Raji (cell line): ENCODE measurements around the gene MCM10.

Experiments
- POLR2A ChIP-seq: IDR thresholded peaks from 2 replicates; pipeline ENCODE4 v1.6.1; 2011; ENCODE audit warnings: low read depth, low read length, control low read depth; ENCODE audit not compliant: insufficient read depth

MCM10 gene

DNA sequence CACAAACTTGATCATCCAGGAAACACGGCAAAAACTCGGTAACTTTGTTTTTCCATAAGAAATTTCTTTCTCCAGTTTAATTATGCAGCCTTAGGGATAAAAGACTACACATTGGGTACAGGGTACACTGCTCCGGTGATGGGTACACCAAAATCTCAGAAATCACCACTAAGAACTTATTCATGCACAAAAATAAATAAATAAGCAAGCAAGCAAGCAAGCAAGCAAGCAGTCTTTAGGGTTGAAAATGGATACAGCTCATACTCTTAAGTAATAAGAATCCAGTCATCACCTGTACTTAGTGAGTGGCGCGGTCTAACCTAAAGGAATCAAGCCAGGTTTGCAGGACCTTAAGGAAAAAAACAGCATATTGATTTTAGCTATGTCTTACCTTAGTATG, 30.0 kb downstream of the MCM10 start:
- no peak for TF ChIP-seq POLR2A

DNA sequence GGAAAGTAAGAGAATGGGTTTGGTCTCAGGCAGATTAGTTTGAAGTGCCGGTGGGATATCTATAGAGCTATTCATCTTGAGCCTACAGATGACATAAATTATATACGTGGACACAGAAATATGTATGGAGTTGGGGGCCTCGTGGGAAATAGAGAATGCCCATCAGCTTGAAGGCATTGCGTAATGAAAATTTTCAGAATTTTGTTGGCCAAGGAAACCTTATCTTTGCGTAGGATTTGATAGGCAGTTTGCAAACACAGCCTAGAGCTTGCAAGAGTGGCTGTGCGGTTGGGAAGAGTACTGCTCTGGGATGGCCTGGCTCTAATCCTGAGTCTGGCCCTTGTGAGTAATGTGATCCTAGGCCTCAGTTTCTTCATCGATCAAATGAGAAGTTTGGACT, 32.3 kb downstream of the MCM10 start:
- no peak for TF ChIP-seq POLR2A

DNA sequence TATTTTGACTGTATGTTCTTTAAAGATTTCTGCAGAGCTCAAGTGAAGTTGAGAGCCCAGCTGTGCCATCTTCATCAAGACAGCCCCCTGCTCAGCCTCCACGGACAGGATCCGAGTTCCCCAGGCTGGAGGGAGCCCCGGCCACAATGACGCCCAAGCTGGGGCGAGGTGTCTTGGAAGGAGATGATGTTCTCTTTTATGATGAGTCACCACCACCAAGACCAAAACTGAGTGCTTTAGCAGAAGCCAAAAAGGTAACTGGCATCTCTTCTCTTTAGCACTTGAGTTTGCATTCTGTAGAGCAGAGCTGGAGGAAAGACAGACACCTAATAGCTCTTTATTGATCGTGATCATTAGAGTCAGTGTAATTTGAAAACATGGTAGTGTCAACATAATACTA, 33.7 kb downstream of the MCM10 start:
- no peak for TF ChIP-seq POLR2A

DNA sequence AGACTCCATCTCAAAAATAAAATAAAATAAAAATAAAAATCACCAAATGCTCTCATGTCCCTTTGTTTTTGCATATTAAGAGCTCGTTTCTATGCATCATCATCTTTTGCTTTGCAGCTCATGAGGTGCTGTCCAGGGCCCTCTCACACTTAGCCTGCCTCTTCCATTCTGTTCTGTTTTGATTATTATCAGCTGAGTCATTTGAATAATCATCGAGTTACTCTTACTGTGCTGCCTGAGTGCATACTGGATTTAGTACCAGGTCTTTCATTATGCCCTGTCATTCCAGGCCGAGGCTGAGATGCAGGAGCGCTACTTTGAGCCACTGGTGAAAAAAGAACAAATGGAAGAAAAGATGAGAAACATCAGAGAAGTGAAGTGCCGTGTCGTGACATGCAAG, 39.8 kb downstream of the MCM10 start:
- TF ChIP-seq POLR2A, result no peak

DNA sequence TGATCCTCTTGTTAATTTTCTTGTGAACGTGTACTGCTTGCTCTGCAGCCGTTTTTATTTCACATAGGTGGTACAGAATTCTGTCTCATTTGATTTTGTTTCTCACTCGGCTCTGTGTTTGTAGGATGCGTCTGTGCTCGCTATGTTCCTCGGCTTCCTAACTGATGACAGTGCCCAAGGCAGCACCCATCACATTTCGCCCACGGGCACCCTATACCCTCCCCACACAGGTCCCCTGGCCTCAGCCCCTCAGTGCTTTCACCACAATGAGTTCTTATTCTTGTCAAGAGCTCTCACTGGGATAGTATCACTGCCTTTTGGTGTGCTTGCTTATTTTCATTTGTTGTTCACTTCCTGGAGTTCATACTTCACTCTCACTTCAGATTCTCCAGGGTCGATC, 44.7 kb downstream of the MCM10 start:
- no peak for TF ChIP-seq POLR2A

DNA sequence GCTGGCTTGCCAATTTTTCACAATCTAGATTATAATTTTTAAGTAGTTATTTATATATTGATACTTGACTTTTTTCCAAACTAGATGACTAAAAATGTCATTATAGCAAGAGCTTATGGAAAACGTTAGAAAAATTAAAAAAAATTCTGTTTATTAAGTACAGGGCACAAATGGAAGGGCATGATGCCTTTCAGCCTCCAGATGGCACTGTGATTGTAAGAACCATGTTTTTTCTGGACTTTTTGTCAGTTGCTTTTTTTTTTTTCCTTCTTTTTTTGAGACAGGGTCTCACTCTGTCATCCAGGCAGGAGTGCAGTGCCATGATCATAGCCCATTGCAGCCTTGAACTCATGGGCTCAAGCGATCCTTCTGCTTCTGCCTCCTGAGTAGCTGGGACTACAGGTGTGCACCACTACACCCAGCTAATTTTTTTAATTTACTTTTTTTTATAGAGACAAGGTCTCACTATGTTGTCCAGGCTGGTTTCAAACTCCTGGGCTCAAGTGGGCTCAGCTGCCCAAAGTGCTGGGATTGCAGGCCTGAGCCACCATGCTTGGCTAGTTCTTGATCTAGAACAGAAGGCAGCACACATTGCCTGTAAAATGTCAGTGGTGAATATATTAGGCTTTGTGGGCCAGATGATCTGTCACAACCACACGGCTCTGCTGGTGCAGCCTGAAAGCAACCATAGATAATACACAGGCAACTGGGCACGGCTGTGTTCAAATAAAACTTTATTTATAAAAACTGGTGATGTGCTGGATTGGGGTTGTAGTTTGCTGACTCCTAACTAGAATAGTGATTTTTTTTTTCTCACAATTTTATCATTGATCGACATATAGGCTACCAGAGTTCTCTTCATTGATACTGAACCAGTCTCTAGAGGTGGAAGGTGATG, 45.4 kb downstream of the MCM10 start:
- no peak for TF ChIP-seq POLR2A

DNA sequence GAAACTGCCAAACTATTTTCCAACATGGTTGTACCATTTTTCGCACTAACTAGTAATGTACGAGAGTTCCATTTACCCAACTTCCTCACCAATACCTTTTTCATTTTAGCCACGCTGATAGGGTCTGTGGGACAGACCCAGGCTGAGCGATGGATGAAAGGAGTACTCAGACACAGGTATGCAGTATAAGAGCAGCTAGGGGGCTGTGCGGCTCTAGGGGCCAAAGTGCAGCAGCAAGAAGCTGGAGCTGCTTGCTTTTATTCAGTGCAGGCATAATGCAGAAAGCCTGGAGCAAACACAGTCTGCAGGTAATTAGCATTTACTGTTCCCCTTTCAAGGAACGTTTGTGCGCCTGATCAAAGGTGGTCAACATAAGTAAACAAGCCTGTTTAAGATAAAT, 51.8 kb downstream of the MCM10 start:
- TF ChIP-seq POLR2A, result no peak

DNA sequence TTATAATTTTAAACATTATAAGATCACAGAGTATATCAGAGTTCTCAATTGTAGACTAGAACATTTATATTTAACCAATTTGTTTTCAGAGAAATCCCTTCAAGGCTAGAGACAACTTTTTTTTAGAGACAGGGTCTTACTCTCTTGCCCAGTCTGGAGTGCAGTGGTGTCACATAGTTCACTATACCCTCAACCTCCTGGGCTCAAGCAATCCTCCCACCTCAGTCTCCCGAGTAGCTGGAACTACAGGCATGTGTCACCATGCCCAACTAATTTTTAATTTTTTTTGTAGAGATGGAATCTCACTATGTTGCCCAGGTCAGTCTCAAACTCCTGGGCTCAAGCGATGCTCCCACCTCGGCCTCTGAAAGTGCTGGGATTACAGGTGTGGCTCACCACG, 57.5 kb downstream of the MCM10 start:
- TF ChIP-seq POLR2A, result no peak

DNA sequence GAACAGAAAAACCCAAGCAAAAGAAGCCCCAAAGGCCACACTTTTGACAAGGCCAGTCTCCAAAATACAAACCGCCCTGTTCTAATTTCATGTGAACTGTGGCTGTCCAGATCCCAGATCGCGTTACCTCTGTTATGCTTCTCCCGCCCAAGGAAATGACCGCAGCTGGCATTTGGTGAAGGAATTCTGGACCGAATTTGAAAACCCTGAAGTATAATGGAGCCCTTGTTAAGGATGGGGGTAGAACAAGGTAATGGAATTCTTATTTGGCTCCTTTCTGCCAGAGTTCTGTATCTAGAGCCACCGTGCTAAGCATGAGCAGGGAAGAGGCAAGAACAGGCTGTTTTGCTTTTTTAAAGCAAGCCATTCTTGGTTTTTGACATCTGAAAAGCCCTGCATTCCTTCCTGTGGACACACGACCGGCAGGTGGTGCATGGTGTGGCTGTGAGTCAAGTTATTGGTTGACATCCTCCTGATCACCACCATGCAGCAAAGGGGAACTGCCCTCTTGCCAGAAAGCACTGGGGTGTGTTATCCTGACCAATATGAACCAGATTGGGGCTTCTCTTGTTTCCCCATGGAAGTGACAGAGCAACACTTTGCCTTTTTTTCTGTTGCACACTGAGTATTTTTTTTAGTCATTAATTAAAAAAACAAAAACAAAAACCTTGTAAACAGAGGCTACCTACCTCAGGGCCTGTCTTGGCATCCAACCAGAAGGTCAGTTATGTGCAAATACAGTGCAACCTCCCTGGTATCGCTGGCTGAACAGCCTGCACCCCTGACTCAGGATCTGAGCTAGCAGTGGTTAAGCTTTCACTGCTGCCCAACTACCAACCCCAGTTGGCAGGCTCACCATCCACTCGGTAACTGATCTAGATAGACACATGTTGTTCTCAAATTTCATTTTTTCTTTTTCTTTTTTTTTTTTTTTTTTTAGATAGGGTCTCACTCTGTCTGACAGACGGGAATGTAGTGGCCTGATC, 58.6 kb downstream of the MCM10 start:
- TF ChIP-seq POLR2A, result no peak

DNA sequence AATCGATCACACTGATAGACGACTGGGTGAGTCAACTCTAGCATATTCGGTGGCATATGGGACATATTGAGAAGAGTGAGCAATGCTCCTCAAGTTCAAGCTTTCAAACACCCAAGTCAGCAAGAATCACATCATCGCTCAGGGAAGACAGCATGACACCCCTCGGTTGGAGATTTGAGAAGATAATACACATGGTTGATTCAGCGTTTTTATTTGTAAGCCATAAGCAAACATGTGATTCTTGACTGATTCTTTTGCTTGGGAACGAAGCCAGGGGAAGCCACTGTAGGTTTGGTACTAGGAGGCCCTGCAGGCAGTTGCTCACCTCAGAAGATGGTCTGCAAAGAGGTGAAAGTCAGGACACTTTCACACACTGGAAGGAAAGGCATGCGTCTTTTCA, 60.2 kb downstream of the MCM10 start:
- no peak for TF ChIP-seq POLR2A

DNA sequence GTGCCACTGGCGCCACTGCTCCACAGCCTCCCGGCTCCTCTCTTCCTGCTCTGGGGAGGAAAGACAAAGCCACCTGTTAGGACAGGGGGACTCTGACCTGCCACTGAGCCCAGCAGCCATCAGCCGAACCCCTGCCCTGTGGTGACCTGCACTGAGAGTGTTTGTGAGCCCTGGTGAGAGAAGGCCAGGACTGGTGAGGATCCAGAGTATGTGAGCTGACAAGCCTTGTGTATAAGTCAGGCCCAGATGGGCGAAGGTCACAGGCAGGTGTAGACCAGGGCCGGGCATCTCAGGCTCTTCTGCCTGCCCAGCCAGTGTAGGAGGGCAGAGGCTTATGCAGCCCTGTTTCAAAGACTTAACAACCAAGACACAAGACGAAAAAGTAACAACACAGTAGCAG, 60.8 kb downstream of the MCM10 start:
- no peak for TF ChIP-seq POLR2A

DNA sequence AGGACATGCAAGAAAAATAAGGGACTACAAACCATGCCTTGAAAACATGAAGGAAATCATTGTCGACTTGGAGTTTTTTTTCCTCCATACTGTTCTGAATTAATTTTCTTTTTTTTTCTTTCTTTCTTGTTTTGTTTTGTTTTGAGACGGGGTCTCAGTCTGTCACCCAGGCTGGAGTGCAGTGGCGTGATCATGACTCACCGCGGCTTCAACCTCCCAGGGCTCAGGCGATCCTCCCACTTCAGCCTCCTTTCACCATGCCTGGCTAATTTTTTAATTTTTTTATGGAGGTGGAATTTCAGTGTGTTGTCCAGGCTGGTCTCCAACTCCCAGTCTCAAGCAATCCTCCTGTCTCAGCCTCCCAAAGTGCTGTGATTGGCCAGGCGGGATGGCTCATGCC, 61.2 kb downstream of the MCM10 start:
- no peak for TF ChIP-seq POLR2A

DNA sequence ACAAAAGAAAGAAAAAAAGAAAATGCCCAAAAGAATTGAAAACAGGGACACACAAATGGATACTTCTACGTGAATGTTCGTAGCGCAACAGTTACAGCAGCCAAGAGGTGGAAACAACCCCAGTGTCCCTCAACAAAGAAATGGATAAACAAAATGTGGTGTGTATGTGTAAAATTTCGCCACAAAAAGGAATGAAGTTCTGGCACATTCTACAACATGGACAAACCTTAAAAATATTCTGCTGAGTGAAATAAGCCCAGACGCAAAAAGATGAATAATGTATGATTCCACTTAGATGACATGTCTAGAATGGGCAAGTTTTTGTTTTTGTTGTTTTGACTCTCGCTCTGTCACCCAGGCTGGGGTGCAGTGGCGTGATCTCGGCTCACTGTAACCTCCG, 61.9 kb downstream of the MCM10 start:
- TF ChIP-seq POLR2A, result no peak

DNA sequence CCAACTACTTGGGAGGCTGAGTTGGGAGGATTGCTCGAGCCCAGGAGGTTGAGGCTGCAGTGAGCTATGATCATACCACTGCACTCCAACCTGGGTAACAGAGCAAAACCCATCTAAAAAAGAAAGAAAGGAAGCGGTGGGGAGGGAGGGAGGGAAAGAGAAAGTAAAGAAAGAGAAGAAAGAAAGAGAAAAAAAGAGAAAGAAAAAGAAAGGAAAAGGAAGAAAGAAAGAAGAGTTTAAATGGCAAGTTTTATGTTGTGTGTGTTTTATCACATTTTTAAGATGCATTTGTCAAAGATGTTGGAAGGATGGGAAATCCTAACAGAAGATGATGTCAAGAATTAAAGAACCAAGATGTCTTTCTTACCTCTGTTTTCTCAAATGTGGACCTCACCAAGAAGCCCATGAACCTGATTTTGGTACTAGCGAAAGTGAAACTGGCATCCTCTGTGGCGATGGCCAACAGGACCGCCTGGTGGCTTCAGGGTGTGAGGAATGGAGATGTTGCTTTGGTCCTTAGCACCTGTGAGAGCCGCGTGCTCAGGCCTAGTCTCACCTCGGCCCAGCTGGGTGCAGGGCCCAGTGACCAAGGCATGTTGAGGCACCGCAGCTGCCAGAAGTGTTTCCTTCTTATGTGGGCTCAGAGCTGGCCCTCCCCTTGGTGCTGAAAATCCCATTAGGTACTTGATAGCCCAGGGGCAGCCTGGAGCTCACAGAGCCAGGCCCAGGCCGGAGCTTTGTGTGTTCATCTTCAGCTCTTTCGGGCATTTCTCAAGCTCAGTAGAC, 63.0 kb downstream of the MCM10 start:
- no peak for TF ChIP-seq POLR2A

DNA sequence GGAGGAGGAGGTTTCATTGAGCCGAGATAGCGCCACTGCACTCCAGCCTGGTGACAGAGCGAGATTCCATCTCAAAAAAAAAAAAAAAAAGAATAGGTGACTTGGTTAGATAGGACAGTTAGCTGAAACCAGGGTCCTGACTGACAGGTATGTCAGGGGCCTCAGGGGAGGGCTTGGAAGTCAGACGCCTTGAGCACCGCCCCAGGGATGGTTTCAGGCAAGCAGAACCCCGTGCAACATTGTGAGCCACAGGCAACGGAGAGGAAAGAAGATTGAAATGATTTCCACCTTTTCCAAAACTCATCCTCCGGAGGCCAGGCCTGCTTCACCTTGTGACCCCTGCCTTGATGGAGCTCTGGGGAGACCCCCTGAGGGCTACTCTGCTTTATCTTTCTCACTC, 64.2 kb downstream of the MCM10 start:
- no peak for TF ChIP-seq POLR2A

DNA sequence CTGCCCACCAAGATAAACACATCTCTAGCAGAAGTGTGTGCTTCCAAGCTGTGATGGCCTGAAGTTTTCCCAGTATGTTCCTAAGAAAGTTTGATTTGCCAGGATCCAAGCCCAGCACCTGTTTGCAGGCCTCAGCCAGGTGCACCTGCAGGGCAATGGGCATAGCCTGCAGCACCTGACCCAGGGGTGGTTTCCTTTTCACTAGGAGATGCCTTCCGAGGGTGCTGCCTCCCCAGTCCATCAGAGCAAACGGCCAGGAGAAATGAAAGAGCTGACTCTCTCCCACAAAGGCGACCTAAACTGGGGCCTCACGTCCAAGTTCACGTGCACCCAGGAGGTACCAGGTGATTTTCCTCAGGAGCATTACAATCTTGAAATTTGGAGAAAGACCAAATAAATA, 65.7 kb downstream of the MCM10 start:
- TF ChIP-seq POLR2A, result no peak

DNA sequence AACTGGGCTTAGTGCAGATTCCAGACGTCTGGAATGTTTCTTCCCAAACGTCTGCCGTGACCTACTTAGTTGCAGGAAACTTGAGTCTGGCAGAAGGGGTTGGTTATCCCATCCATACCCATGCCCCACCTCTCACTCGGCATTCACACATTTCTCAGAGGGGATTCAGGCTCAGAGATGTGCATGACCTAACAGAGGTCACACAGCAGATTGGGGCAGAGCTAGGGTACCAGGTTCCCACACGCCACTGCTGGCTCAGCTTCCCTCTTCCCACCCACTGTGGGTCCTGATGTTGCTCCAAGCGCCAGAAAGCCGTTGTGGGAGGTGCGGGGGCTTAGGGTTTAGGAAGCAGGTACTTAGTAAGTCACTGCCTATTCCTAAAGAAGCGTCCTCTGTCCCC, 69.8 kb downstream of the MCM10 start:
- no peak for TF ChIP-seq POLR2A
